ENCODE data around the gene TSHZ2.

GRCh38 chr20:53150532-53150931 lies 178.4 kb downstream of the TSHZ2 start:
- TF ChIP-seq CREB1 (IDR thresholded peaks at IDR 0.05; ENCODE audit: low read depth) (no peak), TCF12 (IDR thresholded peaks at IDR 0.05; ENCODE audit: low read depth) (no peak), NFIC (IDR thresholded peaks at IDR 0.05) (no peak), YY1 (IDR thresholded peaks at IDR 0.05; ENCODE audit: low read depth) (no peak), REST (IDR thresholded peaks at IDR 0.05; ENCODE audit: low read depth) (no peak), EGR1 (IDR thresholded peaks at IDR 0.05) (no peak), TEAD4 (IDR thresholded peaks at IDR 0.05) (no peak)
- TF ChIP-seq, protein P1, sequence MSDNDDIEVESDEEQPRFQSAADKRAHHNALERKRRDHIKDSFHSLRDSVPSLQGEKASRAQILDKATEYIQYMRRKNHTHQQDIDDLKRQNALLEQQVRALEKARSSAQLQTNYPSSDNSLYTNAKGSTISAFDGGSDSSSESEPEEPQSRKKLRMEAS (IDR thresholded peaks at IDR 0.05): no peak

All from Ishikawa (cell line).